Measurements from ENCODE around the gene GPHN.

The GPHN gene

DNA sequence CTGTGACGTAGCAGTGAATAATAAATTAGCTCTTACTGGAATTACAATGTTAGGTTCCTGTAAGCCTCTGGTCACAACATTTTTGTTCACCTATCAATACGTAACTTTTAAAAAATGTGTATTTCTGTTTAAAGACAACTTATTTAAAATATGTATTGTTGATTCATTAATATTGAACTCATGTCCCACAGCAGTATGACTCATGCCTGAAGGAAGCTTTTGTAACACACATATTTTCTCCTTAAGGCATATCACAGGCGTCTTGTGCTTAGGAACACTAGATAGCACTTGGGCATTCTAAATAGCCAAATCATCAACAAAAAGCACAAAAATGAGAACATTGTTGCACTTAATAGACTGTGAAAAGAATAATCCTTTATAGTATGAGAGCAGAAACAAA is 92.5 kb downstream of the GPHN start:
- DNase-seq (ENCODE audit: low spot score): no peak

DNA sequence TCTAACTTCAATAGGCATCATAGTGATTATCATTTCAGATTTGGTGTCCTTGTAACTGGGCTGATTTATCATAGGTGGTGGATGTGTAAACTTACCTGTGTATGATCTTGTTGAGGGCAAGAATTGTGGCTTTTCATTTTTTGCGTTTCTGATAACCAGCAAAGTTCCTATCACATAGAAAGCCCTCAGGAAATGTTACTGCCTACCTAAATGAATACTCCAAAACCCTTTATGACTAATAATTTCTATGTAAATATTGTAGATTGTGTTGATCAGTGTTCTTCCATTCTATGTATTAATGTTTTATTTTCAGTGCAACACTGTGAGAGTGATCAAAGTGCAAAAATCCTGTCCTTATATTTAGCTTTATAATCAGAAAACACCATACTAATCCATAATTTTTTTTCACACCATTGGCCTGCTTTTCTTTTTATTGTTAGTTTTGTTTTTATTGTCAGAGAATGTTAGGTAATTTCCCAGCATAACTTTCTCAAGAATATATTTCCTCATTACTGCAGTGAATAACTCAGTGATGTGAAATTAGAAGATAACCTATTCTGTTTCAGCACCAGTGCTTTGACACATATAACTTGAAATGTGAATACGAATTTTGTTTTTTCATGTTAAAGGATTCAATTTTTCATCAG is 94.1 kb downstream of the GPHN start:
- no peak for DNase-seq (ENCODE audit: low spot score)

DNA sequence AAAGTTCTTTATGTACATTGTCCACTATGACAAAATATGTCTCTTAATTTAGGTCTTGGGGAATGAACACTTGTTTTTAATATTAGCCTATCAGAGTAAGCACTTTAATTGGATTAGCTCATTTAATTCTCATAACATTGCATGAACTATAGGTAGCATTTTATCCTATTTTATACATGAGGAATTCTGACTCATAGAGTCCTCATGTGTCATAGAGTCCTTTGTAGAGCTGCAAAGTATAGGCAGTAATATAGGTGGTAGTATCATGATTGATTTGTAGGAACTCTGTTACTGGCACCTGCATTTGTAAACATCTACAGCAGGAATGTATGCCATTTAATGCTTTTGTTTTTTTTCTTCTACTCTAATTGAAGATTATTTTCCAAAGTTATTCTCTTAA is 96.0 kb downstream of the GPHN start:
- DNase-seq (ENCODE audit: low spot score): no peak

DNA sequence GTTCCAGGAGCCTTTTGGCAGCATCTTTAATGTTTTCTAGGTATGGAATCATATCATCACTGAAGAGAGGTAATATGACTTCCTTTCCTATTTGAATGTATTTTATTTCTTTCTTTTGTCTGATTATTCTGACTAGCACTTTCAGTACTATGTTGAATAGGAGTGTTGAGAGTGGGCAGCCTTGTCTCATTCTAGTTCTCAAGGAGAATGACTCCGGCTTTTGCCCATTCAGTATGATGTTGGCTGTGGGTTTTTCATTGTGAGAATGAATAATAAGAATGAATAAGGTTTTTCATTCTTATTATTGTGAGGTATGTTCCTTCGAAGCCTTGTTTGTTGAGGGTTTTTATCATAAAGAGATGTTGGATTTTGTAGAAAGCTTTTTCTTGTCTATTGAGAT is 98.9 kb downstream of the GPHN start:
- DNase-seq (ENCODE audit: low spot score): no peak

DNA sequence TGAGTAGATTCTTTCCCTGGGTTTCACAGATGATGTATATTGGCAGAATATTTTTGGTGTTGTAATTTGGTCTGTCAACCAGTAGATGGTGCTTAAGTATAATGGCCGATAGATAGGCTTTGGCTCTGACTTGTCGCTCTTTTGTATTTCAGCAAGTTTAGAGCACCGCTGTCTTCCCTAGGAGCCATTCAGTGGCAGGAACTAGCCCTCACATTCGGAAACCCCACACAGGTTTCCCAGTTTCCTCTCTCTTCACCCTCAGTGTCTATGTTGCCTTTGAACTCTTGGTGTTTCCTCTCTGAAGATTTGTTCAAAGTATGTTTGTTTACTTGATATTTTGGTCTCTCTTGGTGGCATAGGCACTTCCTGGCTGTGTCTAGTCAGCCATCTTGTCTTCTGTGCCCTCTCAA is 102.2 kb downstream of the GPHN start:
- DNase-seq (ENCODE audit: low spot score): no peak

DNA sequence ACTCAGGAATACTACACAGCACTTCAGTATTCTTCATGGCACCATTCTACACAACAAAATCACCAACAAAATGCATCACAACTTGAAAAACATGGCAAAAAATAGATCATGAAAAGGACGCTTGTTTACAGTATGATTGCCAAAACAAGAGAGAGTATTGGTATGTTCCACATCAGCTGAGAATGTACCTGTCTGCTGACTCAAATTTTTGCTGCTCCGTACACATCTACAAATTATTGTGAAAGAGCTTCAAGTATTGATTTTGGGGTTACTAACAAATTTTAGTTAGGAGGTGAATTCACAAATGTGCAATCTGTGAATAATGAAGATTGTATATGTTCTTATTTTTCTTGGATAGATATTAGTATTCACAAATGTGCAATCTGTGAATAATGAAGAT is 105.4 kb downstream of the GPHN start:
- DNase-seq (ENCODE audit: low spot score): no peak

DNA sequence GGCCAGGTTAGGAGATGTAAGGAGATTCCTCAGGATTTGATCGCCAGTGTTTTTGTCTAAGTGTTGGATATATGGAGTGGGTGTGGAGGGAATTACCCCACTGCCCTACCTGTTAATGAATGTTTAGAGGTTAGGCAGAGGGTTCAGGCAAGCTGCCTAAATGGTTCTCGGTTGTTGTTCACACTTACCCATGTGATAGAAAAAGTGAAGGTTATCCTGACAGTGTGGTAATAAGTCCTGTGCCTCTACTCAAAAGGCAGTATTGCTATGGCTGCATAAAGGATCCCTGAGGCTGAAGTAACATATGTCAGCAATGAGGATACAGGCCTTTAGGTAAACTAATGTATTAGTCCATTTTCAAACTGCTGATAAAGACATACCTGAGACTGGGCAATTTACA is 112.0 kb downstream of the GPHN start:
- DNase-seq (ENCODE audit: low spot score): no peak

DNA sequence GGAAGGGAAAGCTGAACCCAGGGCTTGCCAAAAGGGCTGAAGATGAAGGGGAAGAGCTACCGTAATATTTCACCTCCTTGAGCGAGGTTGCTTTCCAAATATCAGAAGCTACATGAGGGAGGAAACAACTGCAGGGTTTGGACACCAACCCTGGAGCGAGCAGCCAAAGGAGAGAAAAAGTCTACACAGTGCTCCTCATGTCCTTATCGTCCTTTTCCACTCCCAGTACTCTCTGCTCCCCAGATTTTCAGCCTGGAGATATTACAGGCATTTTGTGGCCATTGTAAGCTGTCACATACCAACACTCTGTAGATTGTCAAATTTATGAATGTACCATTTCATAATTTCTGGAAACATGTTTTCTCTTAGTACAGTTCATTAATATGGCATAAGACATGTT is 115.9 kb downstream of the GPHN start:
- DNase-seq (ENCODE audit: low spot score): no peak

DNA sequence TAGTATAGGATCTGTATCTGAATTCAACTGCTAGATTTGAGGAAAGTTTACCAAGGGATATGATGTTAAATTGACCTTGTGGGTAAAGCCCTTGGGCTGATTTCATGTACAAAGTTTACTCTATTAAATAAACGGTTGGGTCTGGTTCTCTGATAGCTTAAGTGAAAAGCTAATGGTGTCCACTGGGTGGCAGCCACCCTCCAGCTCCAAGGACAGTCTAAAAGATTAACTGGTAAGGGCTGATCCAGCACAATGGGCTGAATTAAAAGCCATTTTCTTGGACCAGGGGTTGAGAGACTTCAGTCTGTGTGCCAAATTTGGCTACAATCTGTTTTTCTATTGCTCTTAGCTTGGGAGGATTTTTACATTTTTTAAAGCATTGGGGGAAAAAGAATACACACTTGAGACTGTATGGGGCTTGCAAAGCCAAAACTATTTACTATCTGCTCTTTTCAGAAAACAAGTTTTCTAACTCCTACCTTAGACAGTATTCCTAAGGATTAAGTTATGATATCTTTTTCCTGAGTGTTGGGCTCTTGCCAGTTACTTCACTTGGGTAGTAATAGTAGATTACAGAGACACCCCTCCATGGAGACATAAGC is 116.5 kb downstream of the GPHN start:
- DNase-seq (ENCODE audit: low spot score): peak; percentile 13

DNA sequence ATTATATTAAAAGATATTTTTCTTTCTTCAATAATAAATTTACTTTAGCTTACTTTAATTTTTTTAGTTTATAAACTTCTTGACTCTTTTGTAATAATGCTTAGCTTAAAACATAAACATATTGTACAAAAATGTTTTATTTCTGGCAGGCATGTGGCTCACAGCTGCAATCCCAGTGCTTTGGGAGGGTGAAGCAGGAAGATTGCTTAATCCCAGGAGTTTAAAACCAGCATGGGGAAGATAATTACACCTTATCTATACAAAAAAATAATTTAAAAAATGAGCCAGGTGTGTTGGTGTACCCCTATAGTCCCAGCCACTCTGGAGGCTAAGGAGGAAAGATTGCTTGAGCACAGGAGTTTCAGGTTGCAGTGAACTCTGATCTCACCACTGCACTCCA is 120.7 kb downstream of the GPHN start:
- DNase-seq (ENCODE audit: low spot score): no peak

DNA sequence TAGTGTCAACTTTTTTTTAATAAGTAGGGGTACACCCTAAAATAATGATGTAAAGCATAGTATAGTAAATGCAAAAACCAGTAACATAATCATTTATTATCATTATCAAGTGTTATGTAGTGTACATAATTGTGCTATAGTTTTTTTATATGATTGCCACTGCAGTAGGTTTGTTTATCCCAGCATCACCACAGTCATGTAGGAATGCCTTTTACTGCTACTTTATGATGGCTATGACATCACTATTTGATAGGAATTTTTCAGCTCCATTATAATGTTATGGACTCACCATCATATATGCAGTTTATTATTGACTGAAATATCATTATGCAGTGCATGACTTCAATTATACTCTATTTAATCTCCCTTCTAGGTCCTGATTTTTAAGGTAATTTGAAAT is 121.6 kb downstream of the GPHN start:
- DNase-seq (ENCODE audit: low spot score): no peak

DNA sequence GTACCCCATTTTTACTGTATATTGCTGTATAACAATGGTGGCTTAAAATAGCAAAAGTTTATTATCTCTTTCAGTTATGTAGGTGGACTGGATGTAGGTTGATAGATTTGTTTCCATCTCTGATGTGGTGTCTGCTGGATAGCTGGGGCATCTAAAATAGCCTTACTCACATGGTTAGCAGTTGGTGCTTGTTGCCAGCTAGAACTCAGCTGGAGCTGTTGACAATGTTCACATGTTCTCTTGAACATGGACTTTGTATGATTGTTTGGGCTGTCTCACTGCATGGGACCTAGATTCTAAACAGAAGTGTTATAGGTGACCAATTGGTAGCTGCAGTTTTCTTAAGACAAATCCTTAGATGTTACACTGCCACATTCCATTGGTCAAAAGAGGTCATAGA is 126.9 kb downstream of the GPHN start:
- DNase-seq (ENCODE audit: low spot score): no peak

DNA sequence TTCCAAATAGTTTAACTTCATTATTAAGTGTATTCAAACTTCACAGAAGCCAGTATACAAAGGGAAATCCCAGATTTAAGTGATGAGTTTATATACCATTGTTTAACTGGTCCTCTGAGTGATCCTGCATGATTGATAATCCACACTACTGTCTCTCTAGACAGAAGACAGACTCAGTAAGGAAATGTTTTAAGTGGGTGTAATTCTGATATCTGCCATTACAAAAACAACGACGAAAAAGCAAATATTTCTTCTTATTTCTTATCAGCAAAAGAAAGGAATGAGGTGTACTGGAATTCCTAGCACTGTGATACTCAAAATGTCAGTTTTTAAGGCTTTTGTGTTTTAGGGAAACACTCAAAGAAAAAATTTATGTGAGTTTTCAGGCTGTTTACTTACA is 127.5 kb downstream of the GPHN start:
- no peak for DNase-seq (ENCODE audit: low spot score)

DNA sequence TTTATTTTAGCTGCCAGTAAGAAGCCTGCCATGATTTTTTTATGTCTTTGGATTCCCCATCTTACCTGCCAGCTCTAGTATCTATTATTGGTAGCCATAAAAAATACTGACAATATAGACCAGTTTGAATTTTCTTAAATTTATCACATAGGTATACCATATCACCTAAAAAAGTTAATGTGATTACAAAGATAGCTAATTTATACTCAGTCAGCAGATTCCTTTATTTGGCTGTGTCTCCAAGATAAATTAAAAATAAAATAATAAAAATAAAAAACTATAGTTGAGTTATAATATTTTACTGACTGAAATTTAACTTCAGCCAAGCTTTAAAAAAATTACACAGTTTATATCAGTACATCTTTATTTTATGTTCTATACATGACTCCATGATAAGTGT is 128.3 kb downstream of the GPHN start:
- no peak for DNase-seq (ENCODE audit: low spot score)

DNA sequence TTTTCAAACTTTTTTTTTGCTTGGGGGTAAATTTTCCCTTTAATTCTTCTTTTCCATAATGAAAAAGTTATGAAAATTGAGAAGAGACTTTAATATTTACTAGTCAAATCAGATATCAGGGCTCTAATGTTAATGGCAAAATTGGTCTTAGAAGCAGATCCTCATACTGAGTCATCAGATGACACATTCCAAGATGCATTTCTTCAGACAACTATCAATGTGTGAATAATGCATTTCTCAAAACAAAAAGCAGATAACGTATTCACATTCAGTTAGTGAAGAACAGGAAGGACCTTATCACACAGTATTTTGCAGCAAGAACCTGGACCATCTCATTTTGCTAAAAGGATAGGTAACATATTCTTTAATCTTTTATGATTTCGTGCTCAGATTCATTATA is 130.7 kb downstream of the GPHN start:
- no peak for DNase-seq (ENCODE audit: low spot score)

DNA sequence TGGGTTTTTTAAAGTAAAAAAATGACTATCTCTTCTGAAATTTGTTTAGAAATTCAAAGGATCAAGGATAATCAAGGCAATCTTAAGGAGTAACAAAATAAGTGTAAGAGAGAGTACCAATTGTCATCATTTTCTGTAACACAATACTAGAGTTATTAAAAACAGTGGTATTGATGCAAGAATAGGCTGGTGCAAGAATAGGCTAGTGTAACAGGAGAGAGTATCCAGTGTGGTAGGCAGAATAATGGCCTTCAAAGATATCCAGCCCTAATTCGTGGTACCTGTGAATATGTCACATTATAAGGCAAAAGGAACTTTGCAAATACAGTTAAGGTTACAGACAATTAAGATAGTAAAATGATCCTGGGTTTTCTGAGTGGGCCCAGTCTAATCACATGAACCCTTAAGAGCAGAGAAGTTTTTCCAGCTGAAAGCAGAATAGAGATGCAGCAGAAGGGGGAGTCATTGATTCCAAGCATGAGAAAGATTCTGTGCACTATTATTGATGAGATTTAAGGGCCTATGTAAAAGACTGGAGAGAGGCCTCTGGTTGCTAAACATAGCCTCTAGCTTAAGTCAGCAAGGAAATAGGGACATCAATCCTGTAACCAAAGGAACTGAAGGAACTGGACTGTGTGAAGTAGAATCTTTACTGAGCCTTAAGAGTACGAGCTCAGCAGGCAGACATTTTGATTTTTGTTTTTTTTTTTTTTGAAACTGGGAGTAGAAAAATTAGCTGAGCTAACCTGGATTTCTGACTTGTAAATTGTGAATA is 134.1 kb downstream of the GPHN start:
- DNase-seq (ENCODE audit: low spot score): no peak

DNA sequence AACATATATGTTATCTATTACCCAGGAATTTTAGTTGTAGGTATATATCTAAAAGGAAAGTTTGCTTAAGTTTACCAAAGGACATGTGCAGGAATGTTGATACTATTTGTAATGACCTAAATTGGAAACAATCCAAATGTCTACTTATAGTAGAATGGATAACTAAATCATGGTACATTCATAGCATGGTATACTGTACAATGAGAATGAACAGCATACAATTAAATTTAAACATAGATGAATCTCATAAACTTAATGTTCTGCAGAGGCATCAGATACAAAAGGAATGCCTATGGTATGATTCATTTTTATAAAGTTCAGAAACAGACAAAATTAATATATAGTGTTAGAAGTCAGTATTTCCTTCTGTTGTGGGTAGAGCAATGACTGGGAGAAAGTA is 135.4 kb downstream of the GPHN start:
- DNase-seq (ENCODE audit: low spot score): no peak

DNA sequence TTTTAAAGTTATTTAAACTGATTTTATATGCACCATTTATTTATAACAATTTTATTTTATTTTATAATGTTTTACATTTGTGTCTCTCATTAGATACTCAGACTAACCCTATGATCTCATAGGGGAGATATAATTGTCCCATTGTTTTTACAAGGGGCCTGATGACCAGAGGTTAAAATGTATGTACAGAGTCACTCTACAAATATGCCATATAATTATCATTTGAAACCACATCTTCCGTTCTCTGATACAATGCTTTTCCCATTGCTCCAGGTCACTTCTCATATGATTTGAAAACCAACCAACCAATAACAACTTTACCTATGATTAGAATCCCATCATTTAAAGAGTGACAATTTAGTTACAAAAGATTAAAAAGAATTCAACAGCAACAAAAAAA is 137.8 kb downstream of the GPHN start:
- no peak for DNase-seq (ENCODE audit: low spot score)

DNA sequence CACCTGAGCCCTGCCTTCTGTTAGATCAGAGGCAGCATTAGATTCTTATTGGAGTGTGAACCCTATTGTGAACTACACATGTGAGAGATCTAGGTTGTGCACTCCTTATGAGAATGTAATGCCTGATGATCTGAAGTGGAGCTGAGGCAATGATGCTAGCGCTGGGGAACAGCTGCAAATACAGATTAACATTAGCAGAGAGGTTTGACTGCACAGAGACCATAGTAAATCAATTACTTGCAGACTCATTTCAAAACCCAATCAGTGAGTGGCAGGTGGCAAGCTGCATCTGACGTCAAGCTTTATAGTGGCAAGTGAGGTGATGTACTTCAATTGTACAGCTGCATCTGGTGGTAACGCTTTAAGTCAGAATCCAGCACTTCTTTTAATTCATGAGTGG is 141.6 kb downstream of the GPHN start:
- DNase-seq (ENCODE audit: low spot score): no peak

DNA sequence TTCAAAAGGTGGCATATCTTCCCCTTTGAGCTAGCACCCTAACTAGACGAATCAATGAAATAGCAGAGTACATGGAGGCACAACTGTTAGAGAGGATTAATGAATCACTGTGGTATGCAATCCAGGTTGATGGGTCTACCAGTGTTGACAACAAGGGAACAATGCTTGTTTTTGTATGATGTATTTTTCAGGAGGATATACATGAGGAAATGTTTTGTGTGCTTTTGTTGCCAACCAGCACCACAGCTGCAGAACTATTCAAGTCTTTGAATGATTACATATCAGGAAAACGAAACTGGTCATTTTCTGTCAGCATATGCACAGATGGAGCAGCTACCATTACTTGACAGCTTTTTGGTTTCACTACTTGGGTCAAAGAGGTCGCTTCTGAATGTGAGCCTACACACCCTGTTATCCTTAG is 142.6 kb downstream of the GPHN start:
- no peak for DNase-seq (ENCODE audit: low spot score)

DNA sequence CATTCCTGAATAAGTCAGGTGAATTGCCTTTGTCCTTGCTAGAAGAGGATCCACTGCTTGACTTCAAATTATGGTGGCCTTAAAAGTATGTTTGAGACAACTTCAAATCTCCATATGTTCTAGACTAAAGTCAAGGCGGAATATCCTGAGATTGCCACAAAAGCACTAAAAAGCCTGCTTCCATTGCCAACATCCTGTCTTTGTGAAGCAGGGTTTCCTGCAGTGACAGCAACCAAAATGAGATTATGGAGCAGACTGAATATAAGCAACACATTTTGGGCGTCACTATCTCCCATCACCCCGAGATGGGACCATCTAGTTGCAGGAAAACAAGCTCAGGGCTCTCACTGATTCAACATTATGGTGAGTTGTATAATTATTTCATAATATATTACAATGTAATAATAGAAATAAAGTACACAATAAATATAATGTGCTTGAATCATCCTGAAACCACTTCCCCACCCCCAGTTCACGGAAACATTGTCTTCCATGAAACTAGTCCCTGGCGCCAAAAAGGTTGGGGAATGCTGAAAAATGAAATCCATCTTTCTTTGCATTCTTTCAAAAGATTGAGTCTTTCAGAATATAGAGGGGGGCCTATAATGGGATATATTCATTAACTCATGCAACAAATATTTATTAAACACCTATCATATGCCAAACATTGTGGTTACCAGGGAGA is 143.7 kb downstream of the GPHN start:
- DNase-seq (ENCODE audit: low spot score): no peak

DNA sequence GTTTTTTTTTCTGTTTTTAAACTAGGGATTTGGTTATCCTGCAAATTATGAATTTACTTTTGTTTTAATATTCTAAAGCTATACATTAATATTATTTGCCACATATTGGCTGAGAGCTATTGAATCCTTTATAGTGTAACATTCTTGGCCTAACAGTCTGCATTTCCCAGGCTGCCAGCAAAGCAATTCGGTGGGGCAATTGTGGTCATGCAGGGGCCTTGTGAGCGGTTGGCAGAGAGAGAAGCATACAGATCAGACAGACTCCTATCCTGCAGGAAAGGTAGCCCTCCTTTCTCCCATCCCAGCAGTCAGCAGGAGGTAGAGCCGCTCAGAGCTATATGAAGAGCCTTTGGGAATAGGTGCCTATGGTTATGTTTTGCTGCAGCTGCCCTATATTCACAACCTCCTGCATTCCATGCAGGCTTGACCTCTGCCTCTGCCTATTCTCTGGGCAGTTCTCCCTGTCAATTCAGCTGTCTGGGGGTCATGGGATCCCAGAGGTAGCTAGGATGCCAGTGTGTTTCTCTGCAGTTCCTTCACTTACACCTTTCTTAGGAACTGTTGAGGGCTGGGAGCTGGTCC is 144.7 kb downstream of the GPHN start:
- DNase-seq (ENCODE audit: low spot score): no peak

DNA sequence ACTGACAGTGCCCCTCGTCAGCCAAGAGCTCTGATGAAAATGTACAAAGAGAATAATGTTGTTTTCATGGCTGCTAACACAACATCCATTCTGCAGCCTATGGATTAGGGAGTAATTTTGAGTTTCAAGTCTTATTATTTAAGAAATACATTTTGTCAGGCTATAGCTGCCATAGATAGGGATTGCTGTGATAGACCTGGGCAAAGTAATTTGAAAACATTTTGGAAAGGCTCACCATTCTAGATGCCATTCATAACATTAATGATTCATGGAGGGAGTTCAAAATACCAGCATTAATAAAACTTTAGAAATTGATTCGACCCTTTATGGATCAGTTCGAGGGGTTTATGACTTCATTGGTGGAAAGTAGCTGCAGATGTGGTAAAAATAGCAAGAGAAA is 149.8 kb downstream of the GPHN start:
- no peak for DNase-seq (ENCODE audit: low spot score)

Measured in HuH-7 (cell line).